HEK293T (cell line): ENCODE data around the gene UTP18.

Experiments used
- BHLHE40 ChIP-seq: fragments of 450-650 bp; IDR thresholded peaks from 2 replicates; pipeline ENCODE4 v1.6.1; 2016; ENCODE audit warnings: mild to moderate bottlenecking, moderate library complexity, borderline replicate concordance
- FOXA1 ChIP-seq: fragments of 450-650 bp; IDR thresholded peaks from 2 replicates; pipeline ENCODE4 v1.6.1; 2016; ENCODE audit warnings: mild to moderate bottlenecking
- FOXK2 ChIP-seq: fragments of 450-650 bp; IDR thresholded peaks from 2 replicates; pipeline ENCODE4 v1.6.1; 2016; ENCODE audit warnings: mild to moderate bottlenecking
- HDGF ChIP-seq: fragments of 450-650 bp; IDR thresholded peaks from 2 replicates; pipeline ENCODE4 v1.6.1; 2017; ENCODE audit warnings: antibody characterized with exemption, borderline replicate concordance
- PKNOX1 ChIP-seq: fragments of 450-650 bp; IDR thresholded peaks from 2 replicates; pipeline ENCODE4 v1.6.1; 2016
- SP1 ChIP-seq: fragments of 450-650 bp; IDR thresholded peaks from 2 replicates; pipeline ENCODE4 v1.6.1; 2017
- TARDBP ChIP-seq: fragments of 450-650 bp; IDR thresholded peaks from 2 replicates; pipeline ENCODE4 v1.6.1; 2016

GRCh38 chr17:51234162-51234561 lies 26.2 kb upstream of the UTP18 start:
- TF ChIP-seq BHLHE40 (no peak), TARDBP (no peak), FOXA1 (no peak), FOXK2 (no peak), PKNOX1 (no peak), HDGF (no peak), SP1 (no peak)
